DND-41 (cell line): ENCODE results near the gene PEX5L.

Source experiments
- ATAC-seq: fragments of 200-7000 bp; cut with Tn5 transposase; 3 replicates; pipeline ENCODE4 v1.9.1; 2021; ENCODE audit warnings: low read depth; ENCODE audit not compliant: insufficient read depth
- DNase-seq: peaks from one replicate; pipeline ENCODE4 v3.0.0-alpha.2; 2020
- H2AFZ ChIP-seq: 2 replicates; pipeline ENCODE4 v1.6.0; 2012; ENCODE audit warnings: low read depth, low read length
- H3K27ac ChIP-seq: 2 replicates; pipeline ENCODE4 v1.5.1; 2012; ENCODE audit warnings: low read length, inconsistent platforms
- H3K27me3 ChIP-seq: fragments of 200-600 bp; sonication (generic); 2 replicates; pipeline ENCODE4 v1.6.0; 2012; ENCODE audit warnings: low read length, mild to moderate bottlenecking, inconsistent platforms; ENCODE audit not compliant: insufficient read depth, poor library complexity
- H3K36me3 ChIP-seq: 2 replicates; pipeline ENCODE4 v1.5.1; 2012; ENCODE audit warnings: low read length, inconsistent platforms; ENCODE audit not compliant: insufficient read depth
- H3K4me1 ChIP-seq: 2 replicates; pipeline ENCODE4 v1.5.1; 2012; ENCODE audit warnings: mild to moderate bottlenecking, low read length; ENCODE audit not compliant: insufficient read depth
- H3K4me2 ChIP-seq: 2 replicates; pipeline ENCODE4 v1.6.0; 2012; ENCODE audit warnings: mild to moderate bottlenecking, moderate library complexity, low read length, inconsistent platforms; ENCODE audit not compliant: insufficient read depth
- H3K4me3 ChIP-seq, 2 experiments: fragments of 200-600 bp in 1 of 2; shearing (Covaris generic) in 1 of 2; 2 replicates each; pipeline ENCODE4 v1.5.1; 2012 to 2016; ENCODE audit warnings: inconsistent platforms in 2 of 2, low read length in 2 of 2, mild to moderate bottlenecking in 2 of 2, low read depth in 1 of 2, moderate library complexity in 1 of 2
- H3K79me2 ChIP-seq: 2 replicates; pipeline ENCODE4 v1.6.0; 2012; ENCODE audit warnings: low read length, inconsistent platforms; ENCODE audit not compliant: insufficient read depth
- H3K9ac ChIP-seq: 2 replicates; pipeline ENCODE4 v1.6.0; 2012; ENCODE audit warnings: low read depth, mild to moderate bottlenecking, inconsistent platforms, low read length, moderate library complexity
- H3K9me3 ChIP-seq: 2 replicates; pipeline ENCODE4 v1.5.1; 2012; ENCODE audit warnings: low read length, moderate library complexity, mild to moderate bottlenecking, inconsistent platforms; ENCODE audit not compliant: insufficient read depth, severe bottlenecking
- H4K20me1 ChIP-seq: 2 replicates; pipeline ENCODE4 v1.6.0; 2012; ENCODE audit warnings: low read length; ENCODE audit not compliant: insufficient read depth
- EZH2 ChIP-seq: IDR thresholded peaks from 3 replicates; pipeline ENCODE4 v1.6.1; 2012; ENCODE audit warnings: borderline replicate concordance, low read depth, mild to moderate bottlenecking, moderate library complexity, low read length, inconsistent platforms; ENCODE audit not compliant: severe bottlenecking
- TF ChIP-seq, protein P1 (sequence below): IDR thresholded peaks from 2 replicates; pipeline ENCODE4 v1.5.1; 2012; ENCODE audit warnings: borderline replicate concordance, low read length, moderate library complexity, mild to moderate bottlenecking; ENCODE audit not compliant: poor library complexity, severe bottlenecking; ENCODE audit errors: extremely low read depth

Gene PEX5L

DNA sequence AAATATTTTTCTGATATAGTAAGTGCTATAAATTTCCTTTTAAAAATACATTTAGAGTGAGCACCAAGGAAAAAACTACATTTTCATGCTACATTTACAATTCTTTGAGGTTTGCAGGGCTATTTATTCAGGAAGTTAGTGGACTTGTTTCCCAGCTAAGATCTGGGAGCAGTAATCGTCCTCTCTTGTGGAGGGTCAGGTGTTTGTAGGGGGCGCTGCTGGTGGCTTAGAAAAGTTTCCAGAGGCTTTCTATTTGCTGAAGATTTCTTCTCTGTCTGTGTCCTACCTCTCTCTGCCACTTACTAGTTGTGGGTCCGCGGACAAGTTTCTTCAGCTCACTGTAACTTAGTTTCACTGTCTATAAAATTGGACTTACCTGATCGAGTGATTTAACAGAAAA is 163.9 kb downstream of the PEX5L start:
- Histone ChIP-seq H3K4me3 (no peak overlapping the region), H3K27me3 (no peaks in the 10 kb centered on the region), H3K9ac (no peak overlapping the region), H3K36me3 (peaks cover 84% of the 10 kb centered on the region), H2AFZ (no peak overlapping the region), H3K9me3 (no peaks in the 10 kb centered on the region), H3K4me2 (no peak overlapping the region), H3K79me2 (no peaks in the 10 kb centered on the region), H4K20me1 (no peaks in the 10 kb centered on the region), H3K27ac (no peak overlapping the region), H3K4me1 (no peaks in the 10 kb centered on the region)
- ATAC-seq (no peak), DNase-seq (no peak)
- no peak for TF ChIP-seq EZH2
- TF ChIP-seq, protein P1, sequence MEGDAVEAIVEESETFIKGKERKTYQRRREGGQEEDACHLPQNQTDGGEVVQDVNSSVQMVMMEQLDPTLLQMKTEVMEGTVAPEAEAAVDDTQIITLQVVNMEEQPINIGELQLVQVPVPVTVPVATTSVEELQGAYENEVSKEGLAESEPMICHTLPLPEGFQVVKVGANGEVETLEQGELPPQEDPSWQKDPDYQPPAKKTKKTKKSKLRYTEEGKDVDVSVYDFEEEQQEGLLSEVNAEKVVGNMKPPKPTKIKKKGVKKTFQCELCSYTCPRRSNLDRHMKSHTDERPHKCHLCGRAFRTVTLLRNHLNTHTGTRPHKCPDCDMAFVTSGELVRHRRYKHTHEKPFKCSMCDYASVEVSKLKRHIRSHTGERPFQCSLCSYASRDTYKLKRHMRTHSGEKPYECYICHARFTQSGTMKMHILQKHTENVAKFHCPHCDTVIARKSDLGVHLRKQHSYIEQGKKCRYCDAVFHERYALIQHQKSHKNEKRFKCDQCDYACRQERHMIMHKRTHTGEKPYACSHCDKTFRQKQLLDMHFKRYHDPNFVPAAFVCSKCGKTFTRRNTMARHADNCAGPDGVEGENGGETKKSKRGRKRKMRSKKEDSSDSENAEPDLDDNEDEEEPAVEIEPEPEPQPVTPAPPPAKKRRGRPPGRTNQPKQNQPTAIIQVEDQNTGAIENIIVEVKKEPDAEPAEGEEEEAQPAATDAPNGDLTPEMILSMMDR: no peak

DNA sequence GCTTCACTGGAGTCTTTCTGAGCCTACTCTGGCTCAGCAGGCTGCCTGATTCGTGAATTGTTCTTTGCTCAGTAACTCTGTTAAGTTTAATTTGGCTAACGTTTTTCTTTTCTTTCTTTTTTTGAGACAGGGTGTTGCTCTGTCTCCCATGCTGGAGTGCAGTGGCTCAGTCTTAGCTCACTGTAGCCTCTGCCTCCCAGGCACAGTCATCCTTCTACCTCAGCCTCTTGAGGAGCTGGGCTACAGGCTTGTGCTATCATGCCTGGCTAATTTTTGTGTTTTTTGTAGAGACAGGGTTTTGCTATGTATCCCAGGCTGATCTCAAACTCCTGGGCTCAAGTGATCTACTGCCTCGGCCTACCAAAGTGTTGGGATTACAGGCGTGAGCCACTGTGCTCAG is 165.0 kb downstream of the PEX5L start:
- Histone ChIP-seq H3K79me2 (no peaks in the 10 kb centered on the region), H2AFZ (no peak overlapping the region), H3K9ac (no peak overlapping the region), H3K4me3 (no peak overlapping the region), H3K4me1 (no peaks in the 10 kb centered on the region), H3K27me3 (no peaks in the 10 kb centered on the region), H4K20me1 (no peaks in the 10 kb centered on the region), H3K4me2 (no peak overlapping the region), H3K36me3 (peaks cover 87% of the 10 kb centered on the region), H3K27ac (no peak overlapping the region), H3K9me3 (no peaks in the 10 kb centered on the region)
- TF ChIP-seq, protein P1: no peak
- TF ChIP-seq EZH2: no peak
- no peak for ATAC-seq
- DNase-seq: no peak

DNA sequence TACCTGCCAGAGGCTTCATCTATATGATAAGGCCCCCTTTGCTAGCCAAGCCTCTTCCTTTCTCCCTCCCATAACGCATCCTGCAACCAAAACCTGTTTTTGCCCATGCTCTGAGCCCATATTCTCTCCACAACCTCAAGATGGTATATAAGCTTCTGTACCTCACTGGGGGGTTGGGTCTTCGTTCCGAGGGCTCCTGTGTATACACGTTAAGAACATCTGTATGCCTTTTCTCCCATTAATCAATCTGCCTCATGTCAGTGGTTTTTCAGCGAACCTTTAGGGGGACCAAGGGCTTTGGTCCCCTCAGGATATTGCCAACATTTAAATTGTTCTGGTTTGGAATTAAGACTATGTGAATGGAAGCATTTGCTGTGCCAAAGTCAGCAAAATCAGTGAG is 168.0 kb downstream of the PEX5L start:
- Histone ChIP-seq H3K4me3 (no peak overlapping the region), H3K4me2 (no peak overlapping the region), H3K27ac (0 out of 2 replicates have a peak overlapping the region, but pooled peaks have one; percentile 35), H3K9me3 (peaks cover 2% of the 10 kb centered on the region), H2AFZ (no peak overlapping the region), H3K4me1 (no peaks in the 10 kb centered on the region), H3K79me2 (no peaks in the 10 kb centered on the region), H3K27me3 (no peaks in the 10 kb centered on the region), H4K20me1 (no peaks in the 10 kb centered on the region), H3K36me3 (peaks cover 87% of the 10 kb centered on the region), H3K9ac (no peak overlapping the region)
- TF ChIP-seq, protein P1: no peak
- TF ChIP-seq EZH2: no peak
- no peak for DNase-seq
- no peak for ATAC-seq

DNA sequence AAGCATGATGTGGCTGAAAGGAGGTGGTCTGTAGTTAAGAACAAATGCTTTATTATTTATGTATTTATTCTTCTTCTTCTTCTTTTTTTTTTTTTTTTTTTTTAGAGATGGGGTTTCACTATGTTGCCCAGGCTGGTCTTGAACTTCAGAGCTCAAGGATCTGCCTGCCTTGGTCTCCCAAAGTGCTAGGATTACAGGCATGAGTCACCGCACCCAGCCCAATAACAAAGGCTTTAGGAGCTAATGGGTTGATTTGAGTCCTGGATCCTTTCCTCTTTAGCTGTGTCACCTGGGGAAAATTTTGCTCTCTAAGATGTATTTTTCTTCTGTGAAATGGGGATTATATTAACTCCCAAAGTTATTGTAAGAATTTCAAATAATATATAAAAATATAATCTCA is 168.8 kb downstream of the PEX5L start:
- Histone ChIP-seq H3K9me3 (peaks cover 2% of the 10 kb centered on the region), H3K36me3 (peaks cover 87% of the 10 kb centered on the region), H3K79me2 (no peaks in the 10 kb centered on the region), H3K4me2 (no peak overlapping the region), H2AFZ (no peak overlapping the region), H3K27ac (no peak overlapping the region), H3K9ac (no peak overlapping the region), H3K27me3 (no peaks in the 10 kb centered on the region), H4K20me1 (no peaks in the 10 kb centered on the region), H3K4me3 (no peak overlapping the region), H3K4me1 (no peaks in the 10 kb centered on the region)
- ATAC-seq (no peak), DNase-seq (no peak)
- TF ChIP-seq, protein P1: no peak
- no peak for TF ChIP-seq EZH2
